Measurements from ENCODE around the gene CPEB3.

- peak; percentile 74 to 97 (median 92) for TF ChIP-seq CTCF (IDR thresholded peaks at IDR 0.05)
- peak; percentile 85 to 97 for TF ChIP-seq POLR2A (IDR thresholded peaks at IDR 0.05)
These were observed at the start of gene CPEB3, which contains the start of gene MARCHF5 for GRCh38 chr10:92290837-92291615.

Data from adrenal gland (tissue), 5 donors.